ENCODE measurements around the gene RGS19. TPM values are rescaled to one million over a fixed set of nuclear protein-coding genes. Genes with fewer than 3 reads are reported as not detected.

Gene RGS19
- total RNA-seq, 3 donors from 2014 or later, result 4.7 to 6.9 (median 6.5) TPM

DNA sequence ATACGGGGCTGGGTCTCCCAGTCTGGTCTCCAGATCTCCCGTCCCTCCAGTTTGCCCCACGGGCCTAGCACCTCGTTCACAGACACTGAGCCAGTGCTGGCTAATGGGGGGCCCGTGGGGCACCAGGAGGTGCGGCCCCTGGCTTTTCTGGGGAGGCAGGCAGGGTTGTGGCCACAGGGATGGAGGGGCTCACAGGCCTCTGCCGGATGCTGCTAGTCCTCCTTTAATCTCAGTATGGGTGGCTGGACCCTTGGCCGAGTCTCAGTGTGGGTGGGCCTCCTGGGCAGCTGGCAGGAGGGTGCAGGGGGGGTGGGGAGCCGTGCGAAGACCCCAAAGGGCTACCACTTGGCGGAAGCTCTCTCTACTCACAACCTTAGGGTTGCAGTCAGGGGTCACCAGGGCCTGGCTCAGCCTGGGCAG, 28.3 kb downstream of the RGS19 start:
- no peak for ATAC-seq
- peaks cover 5% of the 10 kb centered on the region for H3K4me1 ChIP-seq (ENCODE audit: low read depth)
- no peaks in the 10 kb centered on the region for H3K36me3 ChIP-seq (ENCODE audit: low read depth)
- no peak overlapping the region for H3K4me3 ChIP-seq
- H3K9me3 ChIP-seq, result no peaks in the 10 kb centered on the region
- no peak for DNase-seq
- TF ChIP-seq, protein P1, sequence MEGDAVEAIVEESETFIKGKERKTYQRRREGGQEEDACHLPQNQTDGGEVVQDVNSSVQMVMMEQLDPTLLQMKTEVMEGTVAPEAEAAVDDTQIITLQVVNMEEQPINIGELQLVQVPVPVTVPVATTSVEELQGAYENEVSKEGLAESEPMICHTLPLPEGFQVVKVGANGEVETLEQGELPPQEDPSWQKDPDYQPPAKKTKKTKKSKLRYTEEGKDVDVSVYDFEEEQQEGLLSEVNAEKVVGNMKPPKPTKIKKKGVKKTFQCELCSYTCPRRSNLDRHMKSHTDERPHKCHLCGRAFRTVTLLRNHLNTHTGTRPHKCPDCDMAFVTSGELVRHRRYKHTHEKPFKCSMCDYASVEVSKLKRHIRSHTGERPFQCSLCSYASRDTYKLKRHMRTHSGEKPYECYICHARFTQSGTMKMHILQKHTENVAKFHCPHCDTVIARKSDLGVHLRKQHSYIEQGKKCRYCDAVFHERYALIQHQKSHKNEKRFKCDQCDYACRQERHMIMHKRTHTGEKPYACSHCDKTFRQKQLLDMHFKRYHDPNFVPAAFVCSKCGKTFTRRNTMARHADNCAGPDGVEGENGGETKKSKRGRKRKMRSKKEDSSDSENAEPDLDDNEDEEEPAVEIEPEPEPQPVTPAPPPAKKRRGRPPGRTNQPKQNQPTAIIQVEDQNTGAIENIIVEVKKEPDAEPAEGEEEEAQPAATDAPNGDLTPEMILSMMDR (IDR thresholded peaks at IDR 0.05), result no peak
- intact Hi-C loops (cut with DNase I, micrococcal nuclease), result no loop called here

DNA sequence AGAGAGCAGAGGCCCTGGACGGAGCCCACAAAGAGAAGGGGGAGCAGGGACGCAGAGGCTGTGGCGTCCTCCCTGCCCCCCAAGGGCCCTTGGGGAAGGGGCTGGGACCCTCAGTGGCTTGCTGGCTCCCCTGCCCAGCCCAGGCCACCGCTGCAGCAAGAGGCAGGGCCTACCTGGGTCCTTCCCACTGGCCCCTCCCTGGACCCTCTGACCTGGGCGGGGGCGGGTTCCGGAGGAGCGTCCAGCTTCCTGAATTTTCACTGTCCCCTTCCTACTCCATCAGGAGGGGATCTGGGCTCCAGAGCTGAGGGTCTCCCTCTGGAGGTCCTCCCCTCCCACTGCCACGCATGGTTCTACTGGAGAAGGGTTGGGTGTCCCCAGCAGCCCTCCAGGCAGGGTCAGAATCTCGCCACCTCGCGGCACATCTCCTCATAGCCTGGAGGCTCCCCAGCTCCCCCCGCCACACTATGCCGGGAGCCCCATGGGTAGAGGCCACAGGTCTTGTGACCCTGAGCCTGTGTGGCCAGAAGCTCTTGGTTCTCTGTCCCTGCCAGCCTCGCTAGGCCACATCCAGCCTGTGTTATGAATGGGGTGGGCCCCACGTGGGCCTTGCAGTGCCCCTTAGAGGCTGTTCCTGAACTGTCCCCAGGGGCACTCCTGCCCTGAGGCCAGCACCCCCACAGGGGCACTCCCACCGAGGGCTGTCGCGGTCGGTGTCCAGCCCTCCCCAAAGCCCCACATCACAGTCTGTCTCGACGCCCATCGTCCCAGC, 28.9 kb downstream of the RGS19 start:
- peaks cover 5% of the 10 kb centered on the region for H3K4me1 ChIP-seq (ENCODE audit: low read depth)
- no peak for ATAC-seq
- H3K4me3 ChIP-seq, result no peak overlapping the region
- TF ChIP-seq, protein P1 (IDR thresholded peaks at IDR 0.05), result no peak
- H3K36me3 ChIP-seq (ENCODE audit: low read depth), result no peaks in the 10 kb centered on the region
- intact Hi-C loops (cut with DNase I, micrococcal nuclease), result no loop called here
- DNase-seq, result no peak
- no peaks in the 10 kb centered on the region for H3K9me3 ChIP-seq

DNA sequence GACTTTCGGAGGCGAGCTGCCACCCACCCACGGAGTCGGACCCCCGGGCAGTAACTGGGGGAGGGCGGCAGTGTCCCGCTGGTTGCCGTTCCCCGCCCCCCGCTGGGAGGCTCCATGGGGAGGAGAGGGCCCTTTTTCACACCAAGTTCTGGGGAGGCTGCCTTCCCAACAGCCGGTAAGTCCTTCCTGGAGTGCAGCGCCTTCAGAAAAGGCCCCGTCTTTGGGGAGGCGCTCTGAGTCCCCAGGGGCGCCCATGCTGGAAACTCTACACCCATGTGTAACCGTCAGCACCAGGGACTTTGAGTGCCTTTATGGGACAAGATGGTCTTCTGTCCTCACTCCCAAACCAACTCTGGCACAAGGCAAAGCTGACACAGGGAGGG, 29.4 kb downstream of the RGS19 start:
- ATAC-seq, result no peak
- TF ChIP-seq, protein P1 (IDR thresholded peaks at IDR 0.05), result no peak
- H3K9me3 ChIP-seq, result no peaks in the 10 kb centered on the region
- intact Hi-C loops (cut with DNase I, micrococcal nuclease), result no loop called here
- no peak for DNase-seq
- no peak overlapping the region for H3K4me3 ChIP-seq
- no peaks in the 10 kb centered on the region for H3K36me3 ChIP-seq (ENCODE audit: low read depth)
- peaks cover 5% of the 10 kb centered on the region for H3K4me1 ChIP-seq (ENCODE audit: low read depth)

DNA sequence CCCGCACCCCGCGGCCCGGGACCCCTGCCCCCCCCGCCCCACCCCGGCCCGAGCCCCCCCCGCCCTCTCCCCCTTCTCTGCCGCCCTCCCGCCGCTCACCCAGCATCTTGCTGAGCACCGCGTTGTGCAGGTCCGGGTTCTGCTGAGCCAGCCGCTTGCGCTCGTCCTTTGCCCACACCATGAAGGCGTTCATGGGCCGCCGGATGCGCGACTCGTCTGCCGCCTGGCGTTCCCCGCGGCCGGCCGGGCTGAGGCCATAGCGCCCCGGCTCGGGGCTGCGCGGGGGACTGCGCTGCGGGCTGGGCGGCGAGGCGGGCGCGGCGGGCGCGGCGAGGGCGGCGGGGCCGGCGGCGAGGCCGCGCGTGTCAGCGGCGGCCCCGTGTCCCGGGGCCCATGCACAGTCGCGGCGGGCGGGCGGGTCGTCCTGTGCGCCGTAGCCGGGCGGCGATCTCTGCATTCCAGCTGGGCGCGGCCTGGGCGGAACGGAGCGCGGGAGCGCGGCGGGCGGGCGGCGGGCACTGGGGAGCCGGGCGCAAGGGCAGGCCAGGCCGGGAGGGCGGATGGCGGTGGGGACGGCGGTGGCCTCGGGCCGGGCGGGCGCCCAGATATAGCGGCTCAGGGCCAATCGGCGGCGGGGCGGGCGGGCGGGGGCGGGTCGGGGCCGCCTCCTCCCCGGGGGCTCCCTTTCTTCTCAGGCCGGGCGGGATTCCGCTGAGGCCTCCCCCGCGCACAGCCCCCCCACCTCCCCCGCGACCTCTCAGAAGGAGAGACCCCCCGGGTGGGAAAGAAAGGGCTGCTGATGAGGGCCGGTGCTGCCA, 30.0 kb downstream of the RGS19 start, which contains the start of gene SOX18:
Gene SOX18 (minus strand): TSS at position 580 of the 818 bp plus-strand sequence. CDS start 123 bp downstream, at position 457.
- DNase-seq (no peak), ATAC-seq (peak; percentile 25)
- intact Hi-C loops (cut with DNase I, micrococcal nuclease), result no loop called here
- no peaks in the 10 kb centered on the region for H3K9me3 ChIP-seq
- no peaks in the 10 kb centered on the region for H3K36me3 ChIP-seq (ENCODE audit: low read depth)
- H3K4me1 ChIP-seq (ENCODE audit: low read depth), result peaks cover 5% of the 10 kb centered on the region
- no peak within 1 kb of the TSS for H3K4me3 ChIP-seq
- TF ChIP-seq, protein P1 (IDR thresholded peaks at IDR 0.05), result no peak

DNA sequence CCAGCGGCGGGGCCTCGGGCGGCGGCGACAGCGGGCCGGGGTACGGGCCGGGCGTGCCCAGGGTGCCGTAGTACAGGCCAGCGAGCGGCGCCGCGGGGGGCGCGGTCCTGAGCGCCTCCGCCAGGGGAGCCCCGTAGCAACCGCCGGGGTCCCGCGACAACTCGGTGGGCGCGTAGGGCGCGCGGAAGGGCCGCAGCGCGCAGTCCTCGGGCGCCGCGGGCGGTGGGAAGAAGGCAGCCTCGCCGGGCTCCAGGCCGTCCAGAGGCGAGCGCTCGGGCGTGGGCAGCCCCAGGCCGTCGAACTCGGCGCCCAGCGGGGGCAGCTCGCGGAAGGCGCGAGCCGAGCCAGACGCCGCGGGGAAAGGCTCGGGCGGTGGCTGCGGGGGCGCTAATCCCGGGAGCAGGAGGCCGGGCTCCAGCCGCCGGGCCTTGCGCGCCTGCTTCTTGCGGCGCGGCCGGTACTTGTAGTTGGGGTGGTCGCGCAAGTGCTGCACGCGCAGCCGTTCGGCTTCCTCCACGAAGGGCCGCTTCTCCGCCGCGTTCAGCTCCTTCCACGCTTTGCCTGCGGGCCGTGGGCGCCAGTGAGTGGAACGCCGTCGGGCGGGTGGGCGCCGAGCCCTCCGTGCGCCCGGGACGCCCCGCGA, 30.8 kb downstream of the RGS19 start:
- ATAC-seq (no peak), DNase-seq (no peak)
- Histone ChIP-seq H3K36me3 (ENCODE audit: low read depth) (no peaks in the 10 kb centered on the region), H3K4me3 (no peak overlapping the region), H3K9me3 (no peaks in the 10 kb centered on the region), H3K4me1 (ENCODE audit: low read depth) (peaks cover 5% of the 10 kb centered on the region)
- TF ChIP-seq, protein P1 (IDR thresholded peaks at IDR 0.05), result no peak
- intact Hi-C loops (cut with DNase I, micrococcal nuclease), result no loop called here
